AG04449 (cell line): ENCODE results near the gene GRK3.

ENCODE experiments used
- CTCF ChIA-PET: fragments of 350-600 bp; formaldehyde crosslinking; extraction: SDS; loops from one replicate; lab custom pipeline; 2021; ENCODE audit warnings: antibody characterized with exemption; lab: Yijun Ruan, JAX
- POLR2A ChIA-PET: fragments of 400-600, 350-600 bp; formaldehyde crosslinking; extraction: SDS; loops from one replicate; lab custom pipeline; 2020; ENCODE audit warnings: antibody characterized with exemption, inconsistent platforms; lab: Yijun Ruan, JAX
- DNase-seq: peaks from one replicate; pipeline ENCODE4 v3.0.0-alpha.2; 2010; ENCODE audit warnings: low read depth, low spot score
- H3K4me3 ChIP-seq: 2 replicates; pipeline ENCODE4 v1.5.1; 2011; ENCODE audit warnings: low read depth, mild to moderate bottlenecking, control low read depth, low read length
- CTCF ChIP-seq: IDR thresholded peaks from one replicate; pipeline ENCODE4 v1.5.1; 2011; ENCODE audit warnings: mild to moderate bottlenecking, moderate library complexity, low read length, control low read depth, inconsistent platforms; ENCODE audit not compliant: insufficient read depth; ENCODE audit errors: missing control alignments

Gene GRK3

GRCh38 chr22:25759825-25760231, 195.4 kb downstream of the GRK3 start:
- H3K4me3 ChIP-seq, result no peak overlapping the region
- no peak for TF ChIP-seq CTCF
- CTCF ChIA-PET, result interaction anchor here (0.9 to 5.9 kb wide), 3 partner anchors 13 to 399 kb away, joined by 3 to 76 read pairs (median 3); no protein-coding TSS in a partner anchor
- peak; percentile 90 for DNase-seq
- POLR2A ChIA-PET, result interaction anchor here (1.0 kb wide), 1 partner anchor 13 kb away, joined by 9 read pairs; no protein-coding TSS in a partner anchor

GRCh38 chr22:25760294-25760693, 195.8 kb downstream of the GRK3 start:
- CTCF ChIA-PET, result interaction anchor here (0.9 to 5.9 kb wide), 4 partner anchors 13 to 399 kb away, joined by 3 to 76 read pairs (median 3); no protein-coding TSS in a partner anchor
- no peak for TF ChIP-seq CTCF
- POLR2A ChIA-PET, result interaction anchor here (1.0 kb wide), 1 partner anchor 13 kb away, joined by 9 read pairs; no protein-coding TSS in a partner anchor
- no peak overlapping the region for H3K4me3 ChIP-seq
- DNase-seq, result no peak

GRCh38 chr22:25760848-25761595, 196.5 kb downstream of the GRK3 start:
- ChIA-PET POLR2A (no interaction called here), CTCF (interaction anchor here (1.0 to 5.9 kb wide), 4 partner anchors 12 to 313 kb away, joined by 3 to 76 read pairs (median 8); no protein-coding TSS in a partner anchor)
- DNase-seq, result no peak
- no peak overlapping the region for H3K4me3 ChIP-seq
- TF ChIP-seq CTCF, result no peak

GRCh38 chr22:25762147-25762546, 197.7 kb downstream of the GRK3 start:
- POLR2A ChIA-PET, result no interaction called here
- CTCF ChIA-PET, result interaction anchor here (2.6 to 5.9 kb wide), 2 partner anchors 11 to 314 kb away, joined by 13 to 76 read pairs; no protein-coding TSS in a partner anchor

GRCh38 chr22:25763239-25763777, 198.8 kb downstream of the GRK3 start:
- no peak overlapping the region for H3K4me3 ChIP-seq
- CTCF ChIA-PET, result interaction anchor here (1.3 to 5.9 kb wide), 4 partner anchors 10 to 561 kb away, joined by 3 to 76 read pairs (median 8); no protein-coding TSS in a partner anchor
- POLR2A ChIA-PET, result no interaction called here
- no peak for DNase-seq
- no peak for TF ChIP-seq CTCF

More at GRCh38 chr22:25762147-25762546, 197.7 kb downstream of the GRK3 start:
- TF ChIP-seq CTCF, result no peak
- H3K4me3 ChIP-seq, result no peak overlapping the region
- DNase-seq, result no peak
